ENCODE results near the gene PAM16. TPM values are rescaled to one million over a fixed set of nuclear protein-coding genes. Genes with fewer than 3 reads are reported as not detected.

Gene PAM16
- polyA plus RNA-seq, 1 donor from 2014 or later = 145 TPM

- Histone ChIP-seq H3K4me2 (ENCODE audit: low read length) (no peak overlapping the region), H3K36me3 (ENCODE audit: insufficient read depth, low read length) (no peaks in the 10 kb centered on the region), H2AFZ (ENCODE audit: low read depth, low read length) (no peak overlapping the region), H4K20me1 (ENCODE audit: insufficient read depth) (no peaks in the 10 kb centered on the region), H3K27ac (ENCODE audit: low read length) (no peak overlapping the region), H3F3A (ENCODE audit: insufficient read depth, low read length, poor library complexity, severe bottlenecking) (no peaks in the 10 kb centered on the region), H3K4me3 (ENCODE audit: low read length) (no peak overlapping the region), H3K27me3 (ENCODE audit: insufficient read depth, low read depth, low read length) (no peaks in the 10 kb centered on the region), H3K9me3 (ENCODE audit: low read length) (no peaks in the 10 kb centered on the region), H3K9me2 (ENCODE audit: insufficient read depth, low read length) (no peaks in the 10 kb centered on the region), H3K79me2 (replicated peaks; ENCODE audit: insufficient read depth, low read length) (no peaks in the 10 kb centered on the region), H3K9ac (ENCODE audit: low read length) (no peak overlapping the region)
- TF ChIP-seq EP300 (conservative IDR thresholded peaks at IDR 0.05; ENCODE audit: poor library complexity, severe bottlenecking) (no peak), SMC3 (conservative IDR thresholded peaks at IDR 0.05; ENCODE audit: poor library complexity) (no peak), MXI1 (conservative IDR thresholded peaks at IDR 0.05; ENCODE audit: poor library complexity, severe bottlenecking) (no peak), RAD21 (conservative IDR thresholded peaks at IDR 0.05) (no peak), CTCF (IDR thresholded peaks at IDR 0.05; ENCODE audit: poor library complexity, severe bottlenecking) (no peak), REST (IDR thresholded peaks at IDR 0.05; ENCODE audit: borderline replicate concordance) (no peak), EZH2 (IDR thresholded peaks at IDR 0.05; ENCODE audit: borderline replicate concordance, insufficient read depth, low read length, poor library complexity, severe bottlenecking) (no peak), POLR2AphosphoS5 (IDR thresholded peaks at IDR 0.05) (no peak), TAF1 (IDR thresholded peaks at IDR 0.05; ENCODE audit: low read depth) (no peak)
Observed at GRCh38 chr16:4392382-4393239, 41.5 kb upstream of the PAM16 start.

- Histone ChIP-seq H3K9ac (ENCODE audit: low read length) (no peak overlapping the region), H3K36me3 (ENCODE audit: insufficient read depth, low read length) (no peaks in the 10 kb centered on the region), H3K27me3 (ENCODE audit: insufficient read depth, low read depth, low read length) (no peaks in the 10 kb centered on the region), H2AFZ (ENCODE audit: low read depth, low read length) (no peak overlapping the region), H3F3A (ENCODE audit: insufficient read depth, low read length, poor library complexity, severe bottlenecking) (no peaks in the 10 kb centered on the region), H3K4me3 (ENCODE audit: low read length) (no peak overlapping the region), H3K9me2 (ENCODE audit: insufficient read depth, low read length) (no peaks in the 10 kb centered on the region), H3K9me3 (ENCODE audit: low read length) (no peaks in the 10 kb centered on the region), H4K20me1 (ENCODE audit: insufficient read depth) (no peaks in the 10 kb centered on the region), H3K4me2 (ENCODE audit: low read length) (no peak overlapping the region), H3K79me2 (replicated peaks; ENCODE audit: insufficient read depth, low read length) (no peaks in the 10 kb centered on the region), H3K27ac (ENCODE audit: low read length) (no peak overlapping the region)
- TF ChIP-seq TAF1 (IDR thresholded peaks at IDR 0.05; ENCODE audit: low read depth) = no peak
Observed at GRCh38 chr16:4391631-4392381, 40.7 kb upstream of the PAM16 start.
